Stomach smooth muscle (tissue), 2 donors: Measurements from ENCODE around the gene BTBD9.

ENCODE experiments used
- H3K27ac ChIP-seq: one replicate; pipeline ENCODE4 v1.7.0; 2013; ENCODE audit warnings: mild to moderate bottlenecking, low read length, inconsistent platforms
- H3K27me3 ChIP-seq, 2 donors: one replicate each; pipeline ENCODE4 v1.7.0; 2013; ENCODE audit warnings: low read length in 2 of 2; ENCODE audit not compliant: insufficient read depth in 2 of 2, control insufficient read depth in 1 of 2
- H3K36me3 ChIP-seq, 2 donors: one replicate each; pipeline ENCODE4 v1.7.0; 2013; ENCODE audit warnings: low read length in 2 of 2; ENCODE audit not compliant: control insufficient read depth in 2 of 2, insufficient read depth in 2 of 2
- H3K4me1 ChIP-seq: one replicate; pipeline ENCODE4 v1.7.0; 2013; ENCODE audit warnings: low read length; ENCODE audit not compliant: control insufficient read depth, insufficient read depth
- H3K4me3 ChIP-seq, 2 donors: one replicate each; pipeline ENCODE4 v1.7.0; 2013; ENCODE audit warnings: low read length in 2 of 2
- H3K9ac ChIP-seq, 2 donors: one replicate each; pipeline ENCODE4 v1.7.0; 2013; ENCODE audit warnings: low read length in 2 of 2, mild to moderate bottlenecking in 1 of 2
- H3K9me3 ChIP-seq, 2 donors: one replicate each; pipeline ENCODE4 v1.7.0; 2013; ENCODE audit warnings: low read length in 2 of 2; ENCODE audit not compliant: control insufficient read depth in 2 of 2
- donor health status: healthy.
- donor health status: Pancreatic carcinoma.

BTBD9 gene

GRCh38 chr6:38233161-38233791 is 406.5 kb downstream of the BTBD9 start:
- H3K27me3 ChIP-seq, result no peaks in the 10 kb centered on the region
- no peaks in the 10 kb centered on the region for H3K9me3 ChIP-seq
- no peaks in the 10 kb centered on the region for H3K36me3 ChIP-seq
- no peak overlapping the region for H3K4me3 ChIP-seq
- no peak overlapping the region for H3K9ac ChIP-seq
- H3K4me1 ChIP-seq, result no peaks in the 10 kb centered on the region
- H3K27ac ChIP-seq, result no peak overlapping the region

GRCh38 chr6:38225766-38226165 is 414.0 kb downstream of the BTBD9 start:
- Histone ChIP-seq H3K36me3 (no peaks in the 10 kb centered on the region), H3K4me1 (no peaks in the 10 kb centered on the region), H3K4me3 (no peak overlapping the region), H3K9ac (no peak overlapping the region), H3K27ac (no peak overlapping the region), H3K27me3 (no peaks in the 10 kb centered on the region), H3K9me3 (no peaks in the 10 kb centered on the region)

DNA sequence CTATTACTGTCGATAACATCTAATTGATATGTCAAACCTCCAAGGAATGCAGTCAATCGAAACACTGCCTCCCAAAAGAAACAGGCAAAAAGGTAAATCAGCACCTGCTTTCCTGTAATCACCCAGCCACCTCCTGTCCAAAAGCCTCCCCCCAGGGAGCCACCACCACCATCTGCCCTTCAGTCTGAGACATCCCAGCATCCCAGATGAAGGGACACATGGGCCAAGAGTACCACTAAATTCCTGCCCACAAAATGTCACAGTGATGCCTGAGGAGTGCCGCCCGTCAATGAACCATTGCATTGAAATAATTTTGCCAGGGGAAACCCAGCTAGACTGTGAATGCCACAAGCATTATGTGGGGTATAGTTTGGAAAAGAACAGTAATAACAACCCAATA is 418.5 kb downstream of the BTBD9 start:
- Histone ChIP-seq H3K27ac (no peak overlapping the region), H3K9ac (no peak overlapping the region), H3K27me3 (no peaks in the 10 kb centered on the region), H3K4me1 (no peaks in the 10 kb centered on the region), H3K4me3 (no peak overlapping the region), H3K36me3 (no peaks in the 10 kb centered on the region), H3K9me3 (no peaks in the 10 kb centered on the region)

DNA sequence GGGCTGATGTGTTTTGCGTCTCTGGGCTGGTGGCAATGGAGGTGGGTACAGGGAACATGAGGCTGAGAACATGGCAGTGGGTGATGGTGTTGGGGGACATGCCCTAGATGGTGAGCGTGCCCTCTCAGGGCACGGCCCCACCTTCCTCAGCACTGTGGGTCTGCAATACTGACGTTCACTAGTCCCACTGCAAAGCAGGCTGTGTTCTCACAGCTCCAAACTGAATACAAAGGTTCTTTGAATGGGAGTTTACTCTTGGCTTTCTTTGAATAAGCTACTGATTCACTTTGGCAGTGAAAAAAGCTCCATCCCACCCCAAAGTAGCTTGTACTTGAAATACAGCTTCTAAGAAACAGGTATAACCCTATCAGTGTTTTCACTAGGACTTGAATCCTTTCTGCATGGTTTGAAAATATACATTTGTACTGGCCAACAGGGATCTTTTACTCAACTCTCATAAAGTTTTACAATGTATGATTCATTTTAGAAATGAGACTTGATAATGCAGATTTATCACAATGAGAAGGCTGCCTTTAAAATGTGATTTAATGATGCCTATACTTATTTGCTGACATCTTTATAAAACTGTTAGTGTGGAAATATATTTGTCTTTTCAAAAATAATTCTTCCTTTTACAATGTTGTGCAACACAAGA is 419.5 kb downstream of the BTBD9 start:
- Histone ChIP-seq H3K27ac (no peak overlapping the region), H3K9ac (no peak overlapping the region), H3K9me3 (no peaks in the 10 kb centered on the region)

GRCh38 chr6:38218235-38218634 is 421.5 kb downstream of the BTBD9 start:
- no peaks in the 10 kb centered on the region for H3K9me3 ChIP-seq
- no peak overlapping the region for H3K27ac ChIP-seq
- H3K9ac ChIP-seq, result no peak overlapping the region
- no peaks in the 10 kb centered on the region for H3K27me3 ChIP-seq
- peaks cover under 1% of the 10 kb centered on the region for H3K4me1 ChIP-seq
- H3K36me3 ChIP-seq, result no peaks in the 10 kb centered on the region
- H3K4me3 ChIP-seq, result no peak overlapping the region

More for the DNA sequence above, 419.5 kb downstream of the BTBD9 start:
- H3K27me3 ChIP-seq, result no peaks in the 10 kb centered on the region
- no peak overlapping the region for H3K4me3 ChIP-seq
- no peaks in the 10 kb centered on the region for H3K4me1 ChIP-seq
- no peaks in the 10 kb centered on the region for H3K36me3 ChIP-seq

DNA sequence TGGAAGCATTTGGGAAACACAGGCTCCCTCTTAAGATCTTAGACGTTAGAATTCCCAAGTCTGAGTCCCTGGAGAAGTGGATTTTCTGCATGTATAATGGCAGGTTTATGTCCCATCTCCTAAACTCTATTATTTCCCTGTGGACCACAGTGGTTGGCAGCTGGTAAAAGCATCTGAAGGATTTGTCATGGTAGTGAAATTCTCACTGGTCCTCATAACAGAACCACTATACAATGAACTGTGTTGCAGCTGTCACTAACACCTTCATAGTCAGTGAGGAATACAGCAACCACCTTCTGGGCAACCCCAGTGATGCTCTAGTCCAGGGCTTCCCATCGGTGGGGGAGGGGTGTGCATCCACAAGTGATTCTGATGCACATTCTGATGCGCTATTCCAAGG is 423.3 kb downstream of the BTBD9 start:
- no peaks in the 10 kb centered on the region for H3K9me3 ChIP-seq
- H3K36me3 ChIP-seq, result no peaks in the 10 kb centered on the region
- peaks cover 16% of the 10 kb centered on the region for H3K4me1 ChIP-seq
- H3K9ac ChIP-seq, result no peak overlapping the region
- no peaks in the 10 kb centered on the region for H3K27me3 ChIP-seq
- no peak overlapping the region for H3K27ac ChIP-seq
- H3K4me3 ChIP-seq, result no peak overlapping the region

DNA sequence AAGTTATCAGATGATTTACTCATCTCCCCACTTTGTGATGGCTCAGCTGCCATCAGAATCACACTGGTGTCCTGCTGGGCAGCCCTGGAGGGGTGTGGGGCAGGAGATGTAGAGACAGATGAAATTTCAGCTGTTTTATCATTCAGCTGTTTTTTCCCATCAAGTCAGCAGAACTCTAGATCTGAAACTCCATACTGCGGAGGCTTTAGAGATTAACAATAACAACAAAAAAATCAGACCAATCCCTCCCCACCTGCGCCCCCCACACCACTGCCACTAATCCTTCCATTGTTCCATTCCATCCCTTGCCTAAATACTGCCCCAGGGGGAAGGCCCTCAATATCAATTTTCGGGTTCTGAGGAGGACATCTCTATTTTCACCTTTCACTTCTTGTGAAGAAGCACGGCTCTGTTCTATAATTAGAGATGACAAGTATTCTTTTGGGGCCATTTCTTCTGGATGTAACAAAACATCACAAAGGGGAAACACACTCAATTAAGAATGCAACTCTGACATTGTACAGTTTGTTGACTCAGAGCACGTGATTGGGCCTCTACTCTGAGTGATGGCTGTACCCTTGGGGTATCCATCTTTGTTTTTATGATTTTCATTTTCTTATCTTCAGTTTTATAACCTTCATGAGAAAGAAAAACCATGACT is 423.9 kb downstream of the BTBD9 start:
- H3K27me3 ChIP-seq, result no peaks in the 10 kb centered on the region
- no peaks in the 10 kb centered on the region for H3K9me3 ChIP-seq
- H3K4me3 ChIP-seq, result no peak overlapping the region
- no peak overlapping the region for H3K27ac ChIP-seq
- no peak overlapping the region for H3K9ac ChIP-seq
- peaks cover 16% of the 10 kb centered on the region for H3K4me1 ChIP-seq
- H3K36me3 ChIP-seq, result no peaks in the 10 kb centered on the region

GRCh38 chr6:38215225-38215624 is 424.5 kb downstream of the BTBD9 start:
- Histone ChIP-seq H3K9me3 (no peaks in the 10 kb centered on the region), H3K9ac (no peak overlapping the region), H3K4me1 (peaks cover 16% of the 10 kb centered on the region), H3K27ac (no peak overlapping the region), H3K36me3 (no peaks in the 10 kb centered on the region), H3K4me3 (no peak overlapping the region), H3K27me3 (no peaks in the 10 kb centered on the region)

GRCh38 chr6:38214159-38214558 is 425.6 kb downstream of the BTBD9 start:
- Histone ChIP-seq H3K4me1 (peaks cover 18% of the 10 kb centered on the region), H3K27me3 (no peaks in the 10 kb centered on the region), H3K27ac (no peak overlapping the region), H3K9ac (no peak overlapping the region), H3K36me3 (no peaks in the 10 kb centered on the region), H3K4me3 (no peak overlapping the region), H3K9me3 (no peaks in the 10 kb centered on the region)

GRCh38 chr6:38213251-38213658 is 426.5 kb downstream of the BTBD9 start:
- H3K4me1 ChIP-seq, result peaks cover 18% of the 10 kb centered on the region
- peak overlapping the region; percentile 46 for H3K27ac ChIP-seq
- no peak overlapping the region for H3K9ac ChIP-seq
- no peak overlapping the region for H3K4me3 ChIP-seq
- H3K36me3 ChIP-seq, result no peaks in the 10 kb centered on the region
- no peaks in the 10 kb centered on the region for H3K27me3 ChIP-seq
- H3K9me3 ChIP-seq, result no peaks in the 10 kb centered on the region

- Histone ChIP-seq H3K4me3 (no peak overlapping the region), H3K9ac (no peak overlapping the region), H3K9me3 (no peaks in the 10 kb centered on the region), H3K36me3 (no peaks in the 10 kb centered on the region), H3K27ac (peak overlapping the region; percentile 46), H3K4me1 (peaks cover 18% of the 10 kb centered on the region), H3K27me3 (no peaks in the 10 kb centered on the region)
Measured at GRCh38 chr6:38212579-38212978, 427.1 kb downstream of the BTBD9 start.
